GM18502 (cell line): ENCODE results near the gene ALDH18A1.
A peak's percentile ranks its signal among the peaks of the same experiment; 100 is the strongest.
"Not testable (repeated sequence)": the region's sequence is repeated elsewhere in the genome, so short reads cannot be mapped to it uniquely, and the experiment has no call there.

Experiments
- ATAC-seq: cut with Tn5 transposase; IDR thresholded peaks from one replicate; pipeline ENCODE4 v1.9.1; 2021; ENCODE audit warnings: mild to moderate bottlenecking; ENCODE audit not compliant: unreplicated experiment, poor library complexity

ALDH18A1 gene

DNA sequence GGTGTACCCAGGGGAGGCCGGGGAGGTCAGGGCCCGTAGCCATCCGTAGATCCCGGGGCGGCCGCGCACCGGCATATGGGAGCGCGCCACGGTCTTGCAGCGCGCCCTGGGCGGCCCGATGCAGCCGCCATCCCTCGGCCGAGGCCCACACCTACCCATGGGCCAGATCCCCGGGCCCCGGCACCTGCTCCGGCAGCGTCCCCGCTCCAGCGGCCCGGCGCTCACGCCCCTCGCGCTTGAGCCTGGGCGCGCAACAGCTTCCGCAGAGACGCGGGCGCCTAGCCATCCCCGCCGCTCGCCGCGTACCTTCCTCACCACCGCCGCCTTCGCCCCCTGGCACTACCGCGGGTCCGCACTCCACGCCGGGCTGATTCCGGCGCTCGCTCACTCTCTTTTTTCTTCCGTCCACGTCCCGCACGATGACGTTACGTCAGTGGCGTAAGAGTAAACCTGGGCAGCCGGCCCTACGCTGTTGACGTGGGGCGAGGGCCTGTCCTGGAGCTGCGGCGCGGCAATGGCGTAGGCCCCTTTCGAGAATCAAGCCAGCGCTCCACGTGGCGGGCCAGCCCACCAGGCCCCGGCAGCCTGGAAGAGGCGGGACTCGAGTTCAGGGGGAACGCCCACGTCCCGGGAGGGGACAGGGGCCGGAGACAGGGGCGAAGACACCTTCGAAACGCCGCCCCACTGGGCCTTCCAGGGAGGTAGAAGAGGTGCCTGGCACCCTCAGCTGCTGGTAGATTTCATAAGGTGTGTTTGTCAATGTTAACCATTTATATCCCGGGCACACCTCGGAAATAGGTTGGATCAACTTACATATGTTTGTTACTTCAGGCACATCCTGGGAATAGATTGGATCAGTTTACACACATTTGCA lies at the start of gene ALDH18A1:
Gene ALDH18A1 (minus strand): TSS at position 421 of the 874 bp plus-strand sequence. CDS start 3,334 bp downstream, outside the sequence.
- peak; percentile 85 for ATAC-seq

DNA sequence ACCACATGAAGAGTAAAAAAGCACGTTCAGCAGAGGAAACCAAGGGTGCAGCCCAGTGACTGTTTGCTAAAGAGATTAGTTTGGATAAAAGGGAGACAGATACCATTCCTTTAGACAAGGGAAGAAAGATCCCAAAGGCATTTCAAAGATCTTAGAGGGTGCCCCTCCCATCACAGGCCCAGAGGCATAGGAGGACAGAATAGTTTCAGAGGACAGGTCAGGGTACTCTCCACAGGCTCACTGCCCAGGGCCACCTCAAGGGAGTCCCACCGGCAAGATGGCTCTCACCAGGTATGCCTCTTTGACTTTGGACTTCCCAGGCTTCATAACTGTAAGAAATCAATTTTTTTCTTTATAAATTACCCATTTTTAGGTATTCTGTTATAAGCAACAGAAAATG lies 41.9 kb upstream of the ALDH18A1 start:
- no peak for ATAC-seq

DNA sequence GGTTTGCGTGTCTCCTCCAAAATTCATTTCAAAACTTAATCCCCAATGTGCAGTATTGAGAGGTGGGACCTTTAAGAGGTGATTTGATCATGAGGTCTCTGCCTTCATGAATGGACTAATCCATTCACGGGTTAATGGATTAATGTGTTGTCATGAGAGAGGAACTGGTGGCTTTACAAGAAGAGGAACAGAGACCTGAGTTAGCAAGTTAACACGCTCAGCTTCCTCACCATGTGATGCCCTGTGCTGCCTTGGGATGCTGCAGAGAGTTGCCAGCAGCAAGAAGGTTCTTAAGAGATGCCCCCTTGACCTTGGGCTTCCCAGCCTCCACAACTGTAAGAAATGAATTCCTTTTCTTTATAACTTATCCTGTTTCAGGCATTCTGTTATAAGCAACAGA lies 40.9 kb upstream of the ALDH18A1 start:
- no peak for ATAC-seq

DNA sequence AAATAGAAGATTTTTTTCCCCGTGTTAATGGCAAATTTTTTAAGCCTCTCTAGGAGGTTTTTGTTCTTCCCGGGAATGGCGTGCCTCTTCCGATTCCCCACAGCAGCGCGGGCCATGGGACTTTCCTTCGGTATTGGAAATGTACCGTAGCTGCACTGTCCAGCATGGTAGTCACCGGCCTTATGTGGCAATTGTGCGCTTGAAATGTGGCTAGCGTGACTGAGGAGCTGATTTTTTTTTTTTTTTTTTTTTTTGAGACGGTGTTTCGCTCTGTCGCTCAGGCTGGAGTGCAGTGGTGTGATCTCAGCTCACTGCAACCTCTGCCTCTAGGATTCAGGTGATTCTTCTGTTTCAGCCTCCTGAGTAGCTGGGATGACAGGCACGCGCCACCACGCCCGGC lies 38.2 kb upstream of the ALDH18A1 start:
- no peak for ATAC-seq

DNA sequence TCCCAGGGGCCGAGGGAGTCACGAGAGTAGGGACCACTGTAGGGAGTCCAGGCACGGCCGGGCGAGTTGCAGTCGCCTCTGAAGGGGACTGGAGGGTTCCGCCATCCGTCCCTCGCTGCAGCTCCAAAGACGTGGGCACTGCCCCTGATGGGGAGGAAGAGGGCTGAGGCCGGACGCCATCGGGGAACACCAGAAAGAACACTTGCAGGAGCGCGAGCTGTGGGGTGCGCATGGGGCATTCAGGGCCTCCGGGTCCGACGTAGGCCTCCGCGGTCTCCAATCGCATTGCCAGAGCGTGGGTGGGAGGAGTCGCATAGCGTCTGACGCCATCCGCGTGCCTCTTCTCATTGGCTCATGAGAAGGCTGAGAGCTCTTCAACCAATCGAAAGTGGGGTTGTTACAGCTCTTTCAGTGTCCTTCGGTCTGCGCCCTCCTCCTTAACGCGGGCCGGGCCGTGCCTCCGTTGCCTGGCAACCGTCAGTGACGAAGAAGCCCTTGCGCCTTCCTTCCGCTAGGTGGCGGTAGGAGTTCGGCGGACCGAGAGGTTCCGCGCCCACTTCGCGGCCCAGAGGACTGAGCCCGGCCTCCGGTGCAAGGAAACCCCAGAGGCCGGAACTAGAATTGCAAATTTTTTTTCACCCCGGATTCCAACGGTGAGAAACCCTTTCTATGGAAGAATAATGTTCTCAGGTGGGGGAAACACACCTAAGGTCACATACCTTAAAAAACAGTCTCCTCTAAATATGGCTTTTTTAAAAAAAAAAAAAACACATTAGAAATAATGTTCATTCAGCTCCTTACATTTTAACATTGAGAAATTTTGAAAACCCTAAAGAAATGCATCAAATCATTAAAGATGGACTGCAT lies 37.4 kb upstream of the ALDH18A1 start, which contains the start of gene TCTN3:
Gene TCTN3 (minus strand): TSS at position 260 of the 867 bp plus-strand sequence. CDS start 28 bp downstream, at position 232.
- peak; percentile 98 for ATAC-seq

DNA sequence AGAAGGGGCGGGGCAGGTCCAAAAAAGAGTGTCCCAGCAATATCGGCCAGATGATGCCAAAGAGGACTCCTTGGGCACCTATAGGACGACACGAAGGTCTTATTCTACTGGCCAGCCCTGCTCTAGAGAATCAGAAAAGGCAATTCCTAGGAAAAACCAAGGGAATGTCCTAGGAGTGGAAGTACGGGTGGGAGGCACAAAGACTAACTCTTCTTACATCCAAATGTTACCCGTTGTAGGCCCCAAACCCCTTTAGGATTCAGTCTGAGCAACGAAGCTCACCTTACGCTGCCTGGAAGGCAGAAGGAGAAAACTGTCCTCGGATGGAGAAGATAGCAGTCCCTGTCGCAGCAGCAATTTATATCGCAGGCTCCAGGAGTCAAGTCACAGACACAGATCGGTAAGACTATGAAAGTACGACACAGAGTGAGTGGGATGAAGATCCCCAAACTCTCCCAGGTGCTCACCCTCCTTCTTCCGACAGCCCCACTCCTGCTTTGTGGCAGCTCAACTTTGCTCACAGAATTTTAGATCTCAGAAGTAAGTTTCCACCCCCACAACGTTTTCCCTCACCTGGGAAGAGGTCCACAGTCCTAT lies 36.7 kb upstream of the ALDH18A1 start:
- no peak for ATAC-seq

DNA sequence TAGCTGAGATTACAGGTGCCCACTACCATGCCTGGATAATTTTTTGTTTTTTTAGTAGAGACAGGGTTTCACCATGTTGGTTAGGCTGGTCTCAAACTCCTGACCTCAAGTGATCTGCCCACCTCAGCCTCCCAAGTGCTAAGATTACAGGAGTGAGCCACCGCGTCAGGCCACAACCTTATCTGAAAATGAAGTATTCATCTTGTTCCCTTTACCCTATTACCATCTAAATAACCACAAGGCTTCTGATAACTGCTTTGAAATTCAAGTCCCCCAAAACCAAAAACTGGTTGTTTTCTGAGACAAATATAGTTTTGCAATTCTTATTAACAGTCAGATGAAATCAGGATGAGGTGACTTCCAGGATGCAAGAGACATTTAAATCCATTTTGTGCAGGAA lies 34.8 kb upstream of the ALDH18A1 start:
- no peak for ATAC-seq

DNA sequence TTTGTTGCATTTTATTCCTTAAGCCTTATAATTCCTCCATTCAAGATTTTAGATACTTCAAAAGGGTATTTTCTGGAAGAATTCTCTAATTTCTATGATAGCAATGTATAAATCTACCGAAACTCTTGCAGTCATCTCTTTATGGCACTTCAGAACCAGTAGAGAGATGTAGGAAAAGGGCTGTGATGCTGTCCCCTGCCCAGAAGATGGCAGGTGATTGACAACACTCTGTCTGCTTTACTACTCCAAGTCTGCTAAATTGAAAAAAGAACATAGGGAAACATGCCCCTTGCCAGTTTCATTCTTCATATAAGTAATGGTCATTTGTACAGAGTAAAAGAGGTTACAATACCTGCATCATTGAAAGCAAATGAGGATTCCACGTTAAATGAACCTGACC lies 32.1 kb upstream of the ALDH18A1 start:
- no peak for ATAC-seq

DNA sequence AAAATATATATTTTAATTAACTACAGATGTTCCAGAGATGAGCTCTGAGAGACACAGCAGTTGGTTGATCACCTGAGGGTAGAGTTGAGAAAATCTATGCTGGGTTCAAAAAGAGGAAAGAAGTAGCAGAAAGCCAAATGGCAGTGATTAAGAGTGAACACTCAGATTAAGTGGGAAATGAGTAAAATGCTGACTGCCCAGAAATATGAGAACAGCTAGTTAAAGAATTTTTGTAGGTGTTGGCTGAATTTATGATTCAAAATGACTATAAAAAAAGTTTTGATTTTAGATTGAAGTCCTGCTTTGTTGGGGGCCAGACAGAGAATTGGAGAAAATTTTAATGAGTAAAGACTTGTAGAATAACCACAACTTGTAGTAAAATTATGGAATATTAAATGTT lies 27.5 kb upstream of the ALDH18A1 start:
- no peak for ATAC-seq

DNA sequence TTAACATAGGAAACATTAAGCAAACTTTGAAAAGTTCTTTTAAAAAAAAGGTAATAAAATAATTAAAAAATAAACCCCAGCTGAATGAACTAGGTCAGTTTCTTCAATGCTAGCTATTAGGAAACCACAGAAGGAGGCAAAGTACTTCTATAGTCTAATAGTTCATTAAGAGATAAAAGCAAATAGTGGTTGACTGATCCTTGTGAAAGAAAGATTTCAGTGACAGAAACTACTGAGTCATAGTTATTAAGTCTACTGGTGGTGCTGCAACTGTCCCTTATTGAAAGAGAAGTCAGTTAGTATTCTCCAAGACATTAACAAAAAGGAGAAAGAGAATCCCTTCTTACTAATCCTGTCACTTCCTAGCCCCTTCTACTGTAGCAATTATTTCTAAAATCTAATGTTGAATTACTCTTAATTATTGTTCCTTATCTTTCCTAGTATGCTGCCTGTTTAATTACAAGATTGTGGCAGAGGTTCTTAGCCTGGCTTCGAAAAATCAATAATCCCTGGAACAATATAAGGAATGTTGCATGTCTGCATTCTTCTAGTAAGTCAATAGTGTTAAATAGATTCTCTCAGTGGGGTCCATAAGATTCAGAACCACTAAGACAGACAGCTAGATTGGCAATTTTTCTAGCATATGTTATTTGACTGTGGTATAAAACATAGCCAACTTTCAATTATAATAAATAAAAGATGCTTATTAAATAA lies 19.0 kb upstream of the ALDH18A1 start:
- no peak for ATAC-seq

DNA sequence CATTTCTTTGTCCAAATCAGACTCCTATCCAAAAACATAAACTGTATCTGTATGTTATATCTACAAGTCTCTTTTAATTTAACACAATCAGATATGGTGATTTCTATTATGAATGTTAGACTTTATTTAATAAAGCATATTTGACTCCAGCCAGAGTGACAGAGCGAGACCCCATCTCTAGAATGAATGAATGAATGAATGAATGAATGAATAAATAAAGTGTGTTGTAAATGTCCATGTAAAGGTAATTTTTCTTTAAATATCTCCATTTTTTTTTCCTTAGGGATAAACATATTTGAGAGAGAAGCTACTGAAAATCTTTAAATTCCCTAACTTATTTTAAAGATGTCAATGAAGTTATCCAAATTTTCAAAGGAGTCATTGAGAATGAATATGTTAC lies 18.1 kb upstream of the ALDH18A1 start:
- no peak for ATAC-seq

DNA sequence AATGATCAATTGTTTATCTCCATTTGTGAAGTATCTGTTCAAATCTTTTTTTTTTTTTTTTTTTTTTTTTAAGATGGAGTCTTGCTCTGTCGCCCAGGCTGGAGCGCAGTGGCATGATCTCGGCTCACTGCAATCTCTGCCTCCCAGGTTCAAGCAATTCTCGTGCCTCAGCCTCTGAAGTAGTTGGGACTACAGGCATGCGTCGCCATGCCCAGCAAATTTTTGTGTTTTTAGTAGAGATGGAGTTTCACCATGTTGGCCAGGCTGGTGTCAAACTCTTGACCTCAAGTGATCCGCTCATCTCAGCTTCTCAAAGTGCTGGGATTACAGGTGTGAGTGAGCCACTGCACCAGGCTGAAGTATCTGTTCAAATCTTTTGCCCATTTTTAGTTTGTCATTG lies 16.1 kb upstream of the ALDH18A1 start:
- not testable (repeated sequence) for ATAC-seq

DNA sequence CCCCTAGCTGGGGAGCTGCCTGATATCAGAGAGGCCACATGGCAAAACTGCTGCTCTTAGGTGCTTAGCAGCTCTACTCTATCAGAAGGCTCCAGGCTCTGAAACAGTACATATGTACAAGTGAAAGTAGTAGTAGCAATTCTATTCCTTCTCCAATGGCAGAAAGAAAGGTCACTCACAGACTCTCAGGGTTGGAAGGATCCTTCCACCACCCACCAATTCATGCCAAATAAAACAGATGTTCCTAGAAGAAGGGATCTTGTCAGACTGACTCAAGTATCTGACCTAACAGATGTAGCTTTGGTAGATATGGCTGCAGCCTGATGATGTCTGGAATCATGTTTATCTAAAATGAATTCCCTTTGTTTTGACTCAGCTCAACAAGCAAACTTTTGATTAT lies 8.0 kb upstream of the ALDH18A1 start:
- no peak for ATAC-seq

DNA sequence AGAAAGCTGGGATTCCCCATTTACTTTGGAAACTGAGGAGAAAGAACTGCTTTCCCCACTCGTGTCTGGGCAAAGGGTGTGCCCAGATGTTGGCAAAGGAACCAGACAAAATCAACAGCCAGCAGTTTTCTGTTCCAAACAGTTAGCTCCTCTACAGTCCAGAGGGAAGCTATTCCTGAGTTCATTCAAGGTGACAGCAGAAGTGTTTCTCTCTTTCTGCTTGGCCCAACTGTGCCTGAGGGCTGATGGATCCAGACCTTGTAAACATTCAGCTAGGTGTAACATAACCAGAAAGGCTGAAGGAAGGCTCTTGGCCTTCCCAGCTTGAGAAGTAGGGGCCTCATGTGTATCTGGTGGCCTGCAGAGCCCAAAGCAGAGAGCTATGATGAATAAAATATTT lies 7.0 kb upstream of the ALDH18A1 start:
- no peak for ATAC-seq

DNA sequence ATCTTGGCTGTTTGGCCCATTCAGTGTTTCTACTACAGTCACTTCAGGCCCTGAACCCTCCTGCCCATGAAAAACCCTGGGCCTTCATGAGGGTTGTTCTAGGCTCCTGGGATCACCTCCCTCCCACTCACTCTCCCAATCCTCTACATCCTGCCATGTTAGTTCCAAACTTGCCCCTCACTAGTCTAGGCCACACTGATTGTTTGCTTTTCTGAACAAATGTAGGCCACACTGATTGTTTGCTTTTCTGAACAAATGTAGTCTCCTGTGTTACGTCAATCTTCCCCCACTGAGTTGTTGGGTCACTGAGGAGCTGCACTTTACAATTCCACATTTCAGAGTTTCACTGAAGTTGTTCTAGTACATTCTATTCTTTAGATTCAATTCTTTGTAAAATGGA lies 5.3 kb upstream of the ALDH18A1 start:
- no peak for ATAC-seq

DNA sequence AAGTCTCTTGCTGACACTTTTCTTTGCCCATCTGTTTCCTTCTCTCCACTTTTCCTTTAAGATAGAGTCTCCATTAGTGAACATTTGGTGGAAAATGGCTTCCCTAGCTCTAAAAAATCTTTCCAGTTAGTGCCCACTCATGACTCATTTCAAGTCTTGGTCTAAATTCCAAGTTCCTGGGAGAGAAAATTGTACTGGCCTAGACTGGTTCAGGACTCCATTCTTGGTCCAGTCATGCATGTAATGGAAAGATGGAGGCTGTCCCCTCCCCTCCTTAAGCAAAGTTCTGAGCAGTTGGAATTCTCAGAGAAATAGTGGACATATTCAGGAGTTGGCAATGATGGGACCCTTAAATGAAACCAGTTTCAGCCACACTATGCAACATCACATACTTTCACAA lies 3.8 kb upstream of the ALDH18A1 start:
- ATAC-seq: no peak

DNA sequence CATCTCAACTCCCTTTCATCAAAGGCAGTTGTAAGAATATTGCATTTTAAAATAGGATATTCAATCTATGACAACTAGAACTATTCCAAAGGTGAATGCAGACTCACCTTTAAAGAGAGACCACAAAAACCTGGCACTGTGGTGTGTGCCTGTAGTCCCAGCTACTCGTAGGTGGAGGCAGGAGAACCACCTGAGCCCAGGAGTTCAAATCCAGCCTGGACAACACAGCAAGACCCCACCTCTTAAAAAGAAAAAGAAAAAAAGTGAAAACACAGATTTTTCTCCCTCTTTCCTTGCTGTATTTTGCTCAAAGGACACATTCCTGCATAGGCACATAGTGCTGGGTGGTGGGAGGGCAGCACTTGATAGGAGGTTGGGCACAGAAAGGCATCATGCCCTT lies 739 bp upstream of the ALDH18A1 start:
- ATAC-seq: no peak

DNA sequence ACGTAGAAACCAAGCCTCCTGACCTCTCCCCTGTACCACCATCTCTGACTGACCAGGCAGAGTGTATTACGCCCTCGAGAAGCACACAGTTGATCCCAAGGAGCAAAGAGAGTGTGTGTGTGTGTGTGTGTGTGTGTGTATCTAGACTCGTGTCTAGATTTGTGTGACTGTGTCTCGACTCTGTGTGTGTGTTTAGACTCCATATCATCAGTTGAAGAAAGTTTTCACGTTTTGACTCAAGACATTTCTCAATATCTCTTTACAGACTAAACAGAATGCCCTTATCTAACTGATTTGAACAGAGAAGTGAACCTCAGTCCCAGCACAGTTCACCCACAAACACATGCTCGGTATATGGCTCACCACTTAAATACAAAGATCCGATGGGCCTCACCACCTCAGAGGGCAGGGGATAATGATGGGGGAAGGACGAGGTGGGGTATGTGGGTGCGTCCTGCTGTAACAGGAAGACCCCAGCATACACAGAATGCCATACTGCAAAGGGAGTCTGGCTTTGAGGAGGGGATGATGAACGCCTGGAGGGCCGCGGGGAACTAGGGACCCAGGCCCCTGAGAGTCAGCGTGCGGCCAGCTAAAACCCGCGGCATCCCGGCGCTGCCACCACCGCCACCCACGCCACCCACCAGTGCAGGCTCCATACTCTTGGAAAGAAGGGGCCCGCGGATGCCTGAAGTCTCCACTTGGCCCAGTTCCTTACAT lies 780 bp downstream of the ALDH18A1 start:
- peak; percentile 14 for ATAC-seq

DNA sequence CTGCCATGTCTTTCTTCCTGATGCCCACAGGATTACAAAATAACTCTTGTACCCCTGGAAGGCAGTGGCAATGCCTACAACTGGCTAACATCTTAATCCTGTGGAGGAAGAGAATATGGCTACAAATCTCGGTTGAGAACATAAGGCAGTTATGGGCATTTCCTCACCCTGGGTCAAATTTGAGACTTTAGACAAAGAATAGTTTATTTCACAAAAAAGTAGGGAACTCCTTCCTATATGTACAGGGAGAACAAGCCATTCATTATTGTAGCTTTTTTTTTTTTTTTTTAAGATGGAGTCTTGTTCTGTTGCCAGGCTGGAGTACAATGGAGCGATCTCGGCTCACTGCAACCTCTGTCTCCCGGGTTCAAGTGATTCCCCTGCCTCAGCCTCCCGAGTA lies 2.6 kb downstream of the ALDH18A1 start:
- no peak for ATAC-seq
